ENCODE measurements around the gene MOSMO. TPM values are rescaled to one million over a fixed set of nuclear protein-coding genes. Genes with fewer than 3 reads are reported as not detected.

Gene MOSMO
- total and polyA plus RNA-seq, 2 of the 4 experiments (the other 2 are of a cell fraction), result 10.5 to 16.0 TPM

- Histone ChIP-seq H3K4ac (ENCODE audit: low read depth, low read length) (no peak overlapping the region), H2AK9ac (replicated peaks; ENCODE audit: low read depth, low read length, poor library complexity) (no peak overlapping the region), H3K36me3 (ENCODE audit: control insufficient read depth, insufficient read depth, low read length) (no peaks in the 10 kb centered on the region), H2BK5ac (ENCODE audit: low read depth, low read length, poor library complexity, severe bottlenecking) (no peak overlapping the region), H4K20me1 (ENCODE audit: insufficient read depth, low read length) (no peaks in the 10 kb centered on the region), H3K9me3 (ENCODE audit: control insufficient read depth, insufficient read depth, low read length) (no peaks in the 10 kb centered on the region), H4K8ac (ENCODE audit: low read depth in 2 of 2, low read length in 2 of 2) (no peak overlapping the region), H2AK5ac (ENCODE audit: low read depth, low read length) (no peak overlapping the region), H3K14ac (replicated peaks; ENCODE audit: low read depth, low read length) (no peak overlapping the region), H3K23ac (ENCODE audit: low read depth, low read length) (no peak overlapping the region), H2BK120ac (ENCODE audit: low read depth, low read length) (no peak overlapping the region), H3K18ac (ENCODE audit: low read depth, low read length) (no peak overlapping the region), H3K4me1 (ENCODE audit: control insufficient read depth, insufficient read depth, low read length) (no peaks in the 10 kb centered on the region), H3K9me1 (ENCODE audit: insufficient read depth, low read length) (no peaks in the 10 kb centered on the region), H3K4me2 (ENCODE audit: low read depth, low read length) (no peak overlapping the region), H3K56ac (ENCODE audit: extremely low read depth, insufficient read depth, low read length) (no peak overlapping the region), H4K5ac (ENCODE audit: low read depth, low read length) (no peak overlapping the region), H2AFZ (replicated peaks; ENCODE audit: low read length, poor library complexity) (no peak overlapping the region), H3K9ac (ENCODE audit: low read depth, low read length) (no peak overlapping the region), H3K79me1 (ENCODE audit: low read depth in 1 of 2, low read length in 2 of 2) (no peaks in the 10 kb centered on the region), H2BK20ac (ENCODE audit: low read depth, low read length) (no peak overlapping the region), H3K27ac (ENCODE audit: insufficient read depth, low read length) (no peak overlapping the region), H4K91ac (ENCODE audit: insufficient read depth, low read depth, low read length) (no peak overlapping the region), H3K4me3 (ENCODE audit: insufficient read depth, low read depth, low read length) (no peak overlapping the region), H3K27me3 (ENCODE audit: control insufficient read depth, insufficient read depth, low read length) (peaks cover 15% of the 10 kb centered on the region), H2BK15ac (ENCODE audit: low read depth, low read length) (no peak overlapping the region)
- intact Hi-C loops (cut with micrococcal nuclease) (no loop called here), dilution Hi-C loops (cut with HindIII; ENCODE audit: low sequenced_read_pairs, unreplicated experiment) (no loop called here), in situ Hi-C loops (cut with MboI; ENCODE audit: low sequenced_read_pairs) (no loop called here)
- no peak for DNase-seq
- BruUV-seq (replicated peaks), result no TSS peak
- no CpG with 5 or more reads among the region's 1 CpG for WGBS, 2 experiments (ENCODE audit: extremely low coverage in 2 of 2, insufficient read length in 1 of 2)
- ATAC-seq (ENCODE audit: low read depth), result no peak
- ChIA-PET CTCF (no interaction called here), POLR2A (ENCODE audit: unreplicated experiment) (no interaction called here)
- TF ChIP-seq USF2 (IDR thresholded peaks at IDR 0.05; ENCODE audit: low read depth, low read length), result no peak
- no peak for TF ChIP-seq CEBPB (IDR thresholded peaks at IDR 0.05; ENCODE audit: low read depth, low read length)
- no peak for TF ChIP-seq CTCF (conservative IDR thresholded peaks at IDR 0.05; ENCODE audit: low read depth, low read length)
- TF ChIP-seq FOS (IDR thresholded peaks at IDR 0.05; ENCODE audit: low read depth, low read length), result no peak
- no peak for TF ChIP-seq BHLHE40 (IDR thresholded peaks at IDR 0.05; ENCODE audit: low read depth, low read length)
- TF ChIP-seq RCOR1 (IDR thresholded peaks at IDR 0.05; ENCODE audit: insufficient replicate concordance, low read length), result no peak
- TF ChIP-seq RAD21 (IDR thresholded peaks at IDR 0.05; ENCODE audit: low read length), result no peak
Measured at GRCh38 chr16:22103441-22103840, 95.5 kb downstream of the MOSMO start.
